Left cardiac atrium (tissue), 4 donors: ENCODE results near the gene PUS7. TPM values are rescaled to one million over a fixed set of nuclear protein-coding genes. Genes with fewer than 3 reads are reported as not detected.
A peak's percentile ranks its signal among the peaks of the same experiment; 100 is the strongest.
"Not testable (repeated sequence)": the region's sequence is repeated elsewhere in the genome, so short reads cannot be mapped to it uniquely, and the experiment has no call there.

Experiments used
- ATAC-seq, 2 donors: fragments of 200-7000 bp; cut with Tn5 transposase; one replicate each; pipeline ENCODE4 v1.9.1; 2020; ENCODE audit warnings: mild to moderate bottlenecking in 2 of 2, moderate library complexity in 2 of 2
- DNase-seq: peaks from one replicate; pipeline ENCODE4 v3.0.0-alpha.2; 2020
- intact Hi-C, 2 donors: fragments of 100-400 bp; cut with DNase I; formaldehyde crosslinking; loops; one replicate each; pipeline versions ENCODE4 v1.14.1 to v1.15.1; 2022 to 2023
- total RNA-seq, 2 donors: library from RNA; stranded (reverse); fragmentation: NEBNext Ultra II Directional; extraction: Animal tissue kit (Norgen Biotek cat#: 25700); gene quantifications; one replicate each; pipeline ENCODE4 v1.2.1, GENCODE V29; 2021
- donor health status: DM: no; HTN: yes; CAD: no.
- donor health status: DM: no; HTN: yes; CAD: no; lungs with severe emphysema.
- donor health status: DM: yes; HTN: yes; CAD: no.
- donor health status: Dilated cardiomyopathy.

Gene PUS7
- total RNA-seq, 2 donors from 2014 or later, result 4.3 to 10.7 TPM

- DNase-seq (no peak), ATAC-seq (no peak)
- intact Hi-C loops, result no loop called here
Measured at GRCh38 chr7:105454095-105454747, 67.8 kb downstream of the PUS7 start.

- ATAC-seq, result no peak
- DNase-seq, result no peak
- intact Hi-C loops, result no loop called here
Measured at GRCh38 chr7:105452085-105452484, 70.0 kb downstream of the PUS7 start.

GRCh38 chr7:105450870-105451269 lies 71.2 kb downstream of the PUS7 start:
- DNase-seq, ATAC-seq, intact Hi-C loops: not testable (repeated sequence)

- ATAC-seq (no peak), DNase-seq (no peak)
- intact Hi-C loops, result no loop called here
Measured at GRCh38 chr7:105450177-105450861, 71.8 kb downstream of the PUS7 start.

- intact Hi-C loops, result no loop called here
- DNase-seq (no peak), ATAC-seq (no peak)
Measured at GRCh38 chr7:105448181-105448580, 73.9 kb downstream of the PUS7 start.

- ATAC-seq (no peak), DNase-seq (no peak)
- intact Hi-C loops, result no loop called here
Measured at GRCh38 chr7:105444342-105444987, 77.6 kb downstream of the PUS7 start.

- ATAC-seq, intact Hi-C loops, DNase-seq: not testable (repeated sequence)
Measured at GRCh38 chr7:105442214-105442613, 79.9 kb downstream of the PUS7 start.

- DNase-seq (no peak), ATAC-seq (peak in 1 of 2 donors; percentile 53)
- intact Hi-C loops, result loop anchor here in 1 of 2 donors (10.0 kb wide), 1 partner anchor 465 kb away; no protein-coding TSS in a partner anchor
Measured at GRCh38 chr7:105439174-105439893, 82.7 kb downstream of the PUS7 start.

GRCh38 chr7:105438847-105439173 lies 83.3 kb downstream of the PUS7 start:
- no peak for ATAC-seq
- intact Hi-C loops, result loop anchor here in 1 of 2 donors (10.0 kb wide), 1 partner anchor 464 kb away; no protein-coding TSS in a partner anchor
- DNase-seq, result no peak

GRCh38 chr7:105438254-105438653 lies 83.8 kb downstream of the PUS7 start:
- ATAC-seq (no peak), DNase-seq (no peak)
- intact Hi-C loops, result loop anchor here in 1 of 2 donors (10.0 kb wide), 1 partner anchor 463 kb away; no protein-coding TSS in a partner anchor

GRCh38 chr7:105437356-105437755 lies 84.7 kb downstream of the PUS7 start:
- not testable (repeated sequence) for ATAC-seq, DNase-seq
- intact Hi-C loops, result loop anchor here in 1 of 2 donors (10.0 kb wide), 1 partner anchor 463 kb away; no protein-coding TSS in a partner anchor

GRCh38 chr7:105429746-105430612 lies 92.1 kb downstream of the PUS7 start:
- intact Hi-C loops, result loop anchor here in 1 of 2 donors (10.0 kb wide), 2 partner anchors 275 to 455 kb away; no protein-coding TSS in a partner anchor
- DNase-seq, result peak; percentile 37
- ATAC-seq, result peak; percentile 27 to 49

GRCh38 chr7:105426606-105427146 lies 95.4 kb downstream of the PUS7 start:
- intact Hi-C loops, result loop anchor here in 1 of 2 donors (10.0 kb wide), 1 partner anchor 272 kb away; no protein-coding TSS in a partner anchor
- DNase-seq (no peak), ATAC-seq (no peak)

- ATAC-seq, result no peak
- DNase-seq, result no peak
- intact Hi-C loops, result loop anchor here in 1 of 2 donors (10.0 kb wide), 1 partner anchor 269 kb away; no protein-coding TSS in a partner anchor
Measured at GRCh38 chr7:105423987-105424386, 98.1 kb downstream of the PUS7 start.

GRCh38 chr7:105413887-105414437 lies 108.1 kb downstream of the PUS7 start:
- intact Hi-C loops, result no loop called here
- DNase-seq, result no peak
- ATAC-seq, result no peak

- DNase-seq, intact Hi-C loops, ATAC-seq: not testable (repeated sequence)
Measured at GRCh38 chr7:105410774-105411173, 111.3 kb downstream of the PUS7 start.

- ATAC-seq, intact Hi-C loops, DNase-seq: not testable (repeated sequence)
Measured at GRCh38 chr7:105409775-105410174, 112.3 kb downstream of the PUS7 start.
